ENCODE measurements around the gene FAM111B.
"Not testable (repeated sequence)": the region's sequence is repeated elsewhere in the genome, so short reads cannot be mapped to it uniquely, and the experiment has no call there.

FAM111B gene

GRCh38 chr11:59076876-59077571, 30.0 kb upstream of the FAM111B start:
- DNase-seq (ENCODE audit: low read depth) = no peak
- no peak overlapping the region for H3K4me3 ChIP-seq (ENCODE audit: low read depth, low read length)
- no peak for TF ChIP-seq CTCF (conservative IDR thresholded peaks at IDR 0.05; ENCODE audit: low read depth, low read length)

GRCh38 chr11:59078435-59078834, 28.6 kb upstream of the FAM111B start:
- no peak for TF ChIP-seq CTCF (conservative IDR thresholded peaks at IDR 0.05; ENCODE audit: low read depth, low read length)
- DNase-seq (ENCODE audit: low read depth) = no peak
- no peak overlapping the region for H3K4me3 ChIP-seq (ENCODE audit: low read depth, low read length)

GRCh38 chr11:59079086-59079485, 28.0 kb upstream of the FAM111B start:
- TF ChIP-seq CTCF (conservative IDR thresholded peaks at IDR 0.05; ENCODE audit: low read depth, low read length) = no peak
- no peak overlapping the region for H3K4me3 ChIP-seq (ENCODE audit: low read depth, low read length)
- DNase-seq (ENCODE audit: low read depth) = no peak

GRCh38 chr11:59080421-59080820, 26.6 kb upstream of the FAM111B start:
- not testable (repeated sequence) for H3K4me3 ChIP-seq (ENCODE audit: low read depth, low read length); DNase-seq (ENCODE audit: low read depth)

- DNase-seq (ENCODE audit: low read depth) = not testable (repeated sequence)
Observed at GRCh38 chr11:59081430-59082020, 25.5 kb upstream of the FAM111B start.

GRCh38 chr11:59086007-59086406, 21.0 kb upstream of the FAM111B start, which contains the start of gene GLYATL1B:
TSS of gene GLYATL1B (plus strand) at chr11:59086307. CDS start at chr11:59086307, 0 bp downstream.
- DNase-seq (ENCODE audit: low read depth); H3K4me3 ChIP-seq (ENCODE audit: low read depth, low read length): not testable (repeated sequence)

More at GRCh38 chr11:59081430-59082020, 25.5 kb upstream of the FAM111B start:
- H3K4me3 ChIP-seq (ENCODE audit: low read depth, low read length) = not testable (repeated sequence)

- H3K4me3 ChIP-seq (ENCODE audit: low read depth, low read length) = no peak overlapping the region
- no peak for DNase-seq (ENCODE audit: low read depth)
- TF ChIP-seq CTCF (conservative IDR thresholded peaks at IDR 0.05; ENCODE audit: low read depth, low read length) = no peak
Observed at GRCh38 chr11:59088162-59088561, 18.9 kb upstream of the FAM111B start.

GRCh38 chr11:59093576-59093975, 13.5 kb upstream of the FAM111B start:
- not testable (repeated sequence) for H3K4me3 ChIP-seq (ENCODE audit: low read depth, low read length); DNase-seq (ENCODE audit: low read depth)

GRCh38 chr11:59095225-59095624, 11.8 kb upstream of the FAM111B start:
- not testable (repeated sequence) for H3K4me3 ChIP-seq (ENCODE audit: low read depth, low read length); DNase-seq (ENCODE audit: low read depth)

GRCh38 chr11:59095972-59096575, 11.0 kb upstream of the FAM111B start:
- H3K4me3 ChIP-seq (ENCODE audit: low read depth, low read length); DNase-seq (ENCODE audit: low read depth): not testable (repeated sequence)
